ENCODE data around the gene STAP2. TPM values are rescaled to one million over a fixed set of nuclear protein-coding genes. Genes with fewer than 3 reads are reported as not detected.
A peak's percentile ranks its signal among the peaks of the same experiment; 100 is the strongest.
"Not testable (repeated sequence)": the region's sequence is repeated elsewhere in the genome, so short reads cannot be mapped to it uniquely, and the experiment has no call there.

STAP2 gene
- total RNA-seq, 2 experiments from 2014 or later, result 8.8 to 9.6 TPM

DNA sequence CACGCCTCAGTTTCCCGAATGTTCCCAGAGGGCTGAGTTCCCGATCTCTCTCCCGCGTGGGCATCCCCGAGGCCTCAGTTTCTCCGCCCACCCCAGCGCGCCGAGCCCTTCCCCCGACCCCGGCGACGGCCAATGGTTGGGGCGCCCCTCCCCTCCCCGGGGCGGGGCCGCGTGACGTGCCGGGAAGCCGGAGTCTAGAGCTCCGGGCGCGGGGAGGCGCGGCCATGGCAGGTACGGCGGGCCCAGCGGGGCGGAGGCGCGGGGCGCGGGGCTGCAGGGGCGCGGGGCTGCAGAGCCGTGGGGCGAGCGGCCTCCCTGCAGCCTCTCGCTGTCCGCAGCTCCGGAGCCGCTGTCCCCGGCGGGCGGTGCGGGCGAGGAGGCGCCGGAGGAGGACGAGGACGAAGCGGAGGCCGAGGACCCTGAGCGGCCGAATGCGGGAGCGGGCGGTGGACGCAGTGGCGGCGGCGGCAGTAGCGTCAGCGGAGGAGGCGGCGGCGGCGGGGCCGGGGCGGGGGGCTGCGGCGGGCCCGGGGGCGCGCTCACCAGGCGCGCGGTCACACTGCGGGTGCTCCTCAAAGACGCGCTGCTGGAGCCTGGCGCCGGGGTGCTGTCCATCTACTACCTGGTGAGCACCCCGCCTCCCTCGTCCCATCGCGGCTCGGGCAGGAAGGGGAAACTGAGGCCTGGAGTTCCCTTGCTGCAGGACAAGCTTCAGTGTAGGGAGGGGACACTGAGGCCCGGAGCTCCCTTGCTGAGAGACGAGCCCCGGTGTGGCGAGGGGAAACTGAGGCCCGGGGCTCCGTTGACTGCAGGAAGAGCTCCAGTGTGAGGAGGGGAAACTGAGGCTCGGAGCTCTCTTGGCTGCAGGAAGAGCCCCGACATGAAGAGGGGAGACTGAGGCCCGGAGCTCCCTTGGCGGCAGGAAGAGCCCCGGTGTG lies 5.0 kb upstream of the STAP2 start, which contains the start of gene MPND:
MPND (plus strand) TSS at position 193 of the 938 bp plus-strand sequence; CDS start at position 225, 32 bp downstream.
- H3K4me1 Mint-ChIP-seq, result peaks cover 25% of the 10 kb centered on the region

GRCh38 chr19:4342615-4343369 lies 4.2 kb upstream of the STAP2 start:
- Mint-ChIP-seq H3K4me1 (peaks cover 32% of the 10 kb centered on the region), H3K27me3 (no peaks in the 10 kb centered on the region), H3K9me3 (ENCODE audit: low read depth) (no peaks in the 10 kb centered on the region), H3K36me3 (peaks cover 11% of the 10 kb centered on the region), H3K27ac (peak overlapping the region; percentile 92), H3K4me3 (peak overlapping the region; percentile 85)
- DNase-seq (peak; percentile 97), ATAC-seq (peak; percentile 89)
- CTCF ChIA-PET, result interaction anchor here (0.8 to 3.7 kb wide), 27 partner anchors 9 to 355 kb away, joined by 3 to 53 read pairs (median 4); partner anchors contain the start of genes CHAF1A, SH3GL1, TMIGD2 and YJU2

More for the DNA sequence above, 5.0 kb upstream of the STAP2 start, which contains the start of gene MPND:
- CTCF ChIA-PET, result interaction anchor here (0.9 to 3.7 kb wide), 24 partner anchors 9 to 356 kb away, joined by 3 to 53 read pairs (median 4); partner anchors contain the start of genes CHAF1A, SH3GL1, TMIGD2 and YJU2
- Mint-ChIP-seq H3K27me3 (no peaks in the 10 kb centered on the region), H3K9me3 (ENCODE audit: low read depth) (no peaks in the 10 kb centered on the region), H3K27ac (peak within 1 kb of the TSS; percentile 92), H3K4me3 (peak within 1 kb of the TSS; percentile 85), H3K36me3 (peaks cover 11% of the 10 kb centered on the region)
- peak; percentile 76 for ATAC-seq
- peak; percentile 94 for DNase-seq

DNA sequence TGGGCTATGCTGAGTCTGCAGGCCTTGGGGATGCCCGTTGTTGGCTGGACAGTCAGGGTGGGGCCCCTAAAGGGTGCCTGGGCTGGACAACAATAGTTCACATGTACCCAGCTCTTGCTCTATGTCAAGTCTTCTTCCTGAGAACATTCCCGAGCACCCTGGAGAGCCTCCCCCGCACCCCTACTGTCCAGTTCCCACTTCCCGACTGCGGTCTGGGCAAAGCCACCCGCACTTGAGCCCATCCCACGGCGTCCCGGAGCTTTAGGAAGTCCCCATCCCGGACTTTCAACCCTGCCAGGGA lies 3.6 kb upstream of the STAP2 start:
- Mint-ChIP-seq H3K4me3 (peak overlapping the region; percentile 85), H3K27ac (peak overlapping the region; percentile 92), H3K4me1 (peaks cover 32% of the 10 kb centered on the region), H3K36me3 (peaks cover 11% of the 10 kb centered on the region), H3K9me3 (ENCODE audit: low read depth) (no peaks in the 10 kb centered on the region), H3K27me3 (no peaks in the 10 kb centered on the region)
- DNase-seq, result no peak
- CTCF ChIA-PET, result interaction anchor here (0.8 to 3.7 kb wide), 17 partner anchors 8 to 233 kb away, joined by 3 to 53 read pairs (median 6); partner anchors contain the start of genes CHAF1A, SH3GL1, TMIGD2 and YJU2
- no peak for ATAC-seq

- Mint-ChIP-seq H3K36me3 (peaks cover 3% of the 10 kb centered on the region), H3K27me3 (no peaks in the 10 kb centered on the region), H3K4me3 (peak overlapping the region; percentile 87), H3K4me1 (peaks cover 23% of the 10 kb centered on the region), H3K27ac (peak overlapping the region; percentile 83), H3K9me3 (ENCODE audit: low read depth) (peaks cover 3% of the 10 kb centered on the region)
- DNase-seq, result no peak
- ATAC-seq, result no peak
- CTCF ChIA-PET, result interaction anchor here (0.6 to 2.7 kb wide), 4 partner anchors 15 to 473 kb away, joined by 3 to 15 read pairs (median 6); partner anchors contain the start of gene FSD1
These were observed 654 bp downstream of the STAP2 start for GRCh38 chr19:4337906-4338440.

DNA sequence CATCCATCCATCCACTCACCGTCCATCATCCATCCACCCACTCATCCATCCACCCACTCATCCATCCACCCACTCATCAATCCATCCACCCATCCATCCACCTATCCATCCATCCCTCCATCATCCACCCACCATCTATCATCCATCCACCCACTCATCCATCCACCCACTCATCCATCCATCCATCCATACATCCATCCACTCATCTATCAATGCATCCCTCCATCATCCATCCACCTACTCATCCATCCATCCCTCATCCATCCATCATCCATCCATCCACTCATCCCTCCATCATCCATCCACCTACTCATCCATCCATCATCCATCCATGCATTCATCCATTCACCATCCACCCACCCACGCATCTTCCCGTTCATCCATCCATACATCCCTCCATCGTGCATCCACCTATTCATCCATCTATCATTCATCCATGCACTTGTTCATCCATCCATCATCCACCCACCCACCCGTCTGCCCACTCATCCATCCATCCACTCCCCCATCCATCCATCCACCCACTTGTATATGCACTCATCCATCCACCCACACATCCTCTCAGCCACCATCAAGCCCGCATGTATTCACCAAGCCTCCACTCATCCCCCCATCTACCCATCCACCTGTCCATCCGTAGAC lies 3.6 kb downstream of the STAP2 start:
- H3K4me1 Mint-ChIP-seq, result peaks cover 15% of the 10 kb centered on the region
- H3K36me3 Mint-ChIP-seq, result peaks cover 3% of the 10 kb centered on the region
- H3K27ac Mint-ChIP-seq, result no peak overlapping the region
- H3K4me3 Mint-ChIP-seq, result no peak overlapping the region
- ATAC-seq, result no peak
- no peaks in the 10 kb centered on the region for H3K27me3 Mint-ChIP-seq
- peaks cover 3% of the 10 kb centered on the region for H3K9me3 Mint-ChIP-seq (ENCODE audit: low read depth)
- CTCF ChIA-PET, result interaction anchor here (1.0 kb wide), 1 partner anchor 17 kb away, joined by 3 read pairs; no protein-coding TSS in a partner anchor
- DNase-seq, result no peak

- ATAC-seq (no peak), DNase-seq (no peak)
- Mint-ChIP-seq H3K27me3 (peaks cover 8% of the 10 kb centered on the region), H3K4me3 (no peak overlapping the region), H3K4me1 (peaks cover 28% of the 10 kb centered on the region), H3K36me3 (peaks cover 2% of the 10 kb centered on the region), H3K9me3 (ENCODE audit: low read depth) (no peaks in the 10 kb centered on the region), H3K27ac (no peak overlapping the region)
- CTCF ChIA-PET, result no interaction called here
These were observed 8.8 kb downstream of the STAP2 start for GRCh38 chr19:4329858-4330257.

- Mint-ChIP-seq H3K4me3 (peak overlapping the region; percentile 85), H3K4me1 (peaks cover 28% of the 10 kb centered on the region), H3K27ac (peak overlapping the region; percentile 87)
- DNase-seq, result peak; percentile 55
- H3K9me3 Mint-ChIP-seq (ENCODE audit: low read depth); H3K27me3 Mint-ChIP-seq; ATAC-seq; H3K36me3 Mint-ChIP-seq; CTCF ChIA-PET: not testable (repeated sequence)
These were observed 9.5 kb downstream of the STAP2 start for GRCh38 chr19:4328991-4329681.

- CTCF ChIA-PET, result interaction anchor here (0.9 to 1.3 kb wide), 4 partner anchors 15 to 74 kb away, joined by 3 to 6 read pairs (median 4); partner anchors contain the start of genes CHAF1A and MPND
- peaks cover 8% of the 10 kb centered on the region for H3K27me3 Mint-ChIP-seq
- peaks cover 2% of the 10 kb centered on the region for H3K36me3 Mint-ChIP-seq
- H3K4me1 Mint-ChIP-seq, result peaks cover 28% of the 10 kb centered on the region
- H3K27ac Mint-ChIP-seq, result peak overlapping the region; percentile 87
- ATAC-seq (peak; percentile 85), DNase-seq (peak; percentile 98)
- H3K9me3 Mint-ChIP-seq (ENCODE audit: low read depth), result no peaks in the 10 kb centered on the region
- peak overlapping the region; percentile 85 for H3K4me3 Mint-ChIP-seq
These were observed 10.2 kb downstream of the STAP2 start for GRCh38 chr19:4328243-4328990.

DNA sequence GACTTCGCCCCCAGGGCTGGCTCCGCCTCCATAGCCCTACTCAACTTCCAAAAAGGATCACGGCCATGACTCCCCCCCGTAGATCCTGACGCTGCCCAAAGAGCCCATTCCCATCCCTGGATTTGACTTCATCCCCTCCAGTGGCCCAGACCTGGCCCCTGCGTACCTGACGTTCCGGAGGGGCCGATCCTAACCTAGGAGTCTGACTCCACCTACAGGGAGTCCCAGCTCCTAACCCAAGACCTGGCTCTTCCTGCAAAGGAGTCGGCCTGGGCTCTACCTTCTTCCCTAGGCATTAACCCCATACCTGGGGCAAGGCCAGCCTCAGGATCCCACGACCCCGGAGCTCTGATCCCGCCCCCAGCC lies 10.8 kb downstream of the STAP2 start:
- ATAC-seq, result peak; percentile 13
- Mint-ChIP-seq H3K4me1 (peaks cover 28% of the 10 kb centered on the region), H3K27me3 (peaks cover 8% of the 10 kb centered on the region), H3K4me3 (peak overlapping the region; percentile 85), H3K9me3 (ENCODE audit: low read depth) (no peaks in the 10 kb centered on the region), H3K27ac (peak overlapping the region; percentile 74), H3K36me3 (peaks cover 2% of the 10 kb centered on the region)
- CTCF ChIA-PET, result interaction anchor here (0.9 to 1.3 kb wide), 4 partner anchors 15 to 74 kb away, joined by 3 to 6 read pairs (median 4); partner anchors contain the start of genes CHAF1A and MPND
- no peak for DNase-seq

DNA sequence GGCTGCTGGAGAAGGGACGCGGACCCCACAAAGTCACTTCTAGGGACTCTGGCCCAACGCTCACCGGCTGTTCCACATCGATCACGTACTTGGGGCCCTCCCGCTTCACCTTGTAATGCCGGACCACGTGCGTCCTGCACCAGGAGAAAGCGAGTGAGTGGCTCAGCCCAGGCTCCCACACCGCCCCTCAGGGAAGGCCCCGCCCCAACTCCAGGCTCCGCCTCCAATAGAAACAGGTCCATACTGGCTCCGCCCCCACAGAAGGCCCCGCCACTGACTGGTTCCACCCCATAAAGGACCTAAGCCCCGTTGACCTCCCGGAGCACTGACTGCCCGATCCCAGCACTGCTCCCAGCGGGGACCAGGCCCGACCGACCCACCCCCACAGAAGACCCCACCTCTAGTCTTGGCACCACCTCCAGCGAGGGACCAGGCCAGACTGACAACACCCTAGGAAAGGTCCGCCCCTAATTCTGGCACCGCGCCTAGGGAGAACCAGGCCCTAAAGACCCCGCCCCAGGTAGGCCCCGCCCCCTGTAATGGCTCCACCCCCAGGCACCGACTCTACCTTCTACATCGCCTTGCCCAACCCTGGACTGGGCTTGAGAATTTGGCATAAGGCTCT lies 11.3 kb downstream of the STAP2 start:
- CTCF ChIA-PET, result interaction anchor here (0.9 to 1.3 kb wide), 4 partner anchors 16 to 75 kb away, joined by 3 to 6 read pairs (median 4); partner anchors contain the start of genes CHAF1A and MPND
- Mint-ChIP-seq H3K27ac (peak overlapping the region; percentile 74), H3K4me1 (peaks cover 28% of the 10 kb centered on the region)

GRCh38 chr19:4326837-4327251 lies 11.8 kb downstream of the STAP2 start:
- peak; percentile 48 for DNase-seq
- no peaks in the 10 kb centered on the region for H3K9me3 Mint-ChIP-seq (ENCODE audit: low read depth)
- CTCF ChIA-PET, result no interaction called here
- peaks cover 2% of the 10 kb centered on the region for H3K36me3 Mint-ChIP-seq
- no peak for ATAC-seq
- H3K27ac Mint-ChIP-seq, result no peak overlapping the region
- H3K27me3 Mint-ChIP-seq, result peaks cover 8% of the 10 kb centered on the region
- H3K4me1 Mint-ChIP-seq, result peaks cover 28% of the 10 kb centered on the region
- peak overlapping the region; percentile 85 for H3K4me3 Mint-ChIP-seq

More for the DNA sequence above, 11.3 kb downstream of the STAP2 start:
- H3K36me3 Mint-ChIP-seq, result peaks cover 2% of the 10 kb centered on the region
- H3K4me3 Mint-ChIP-seq, result peak overlapping the region; percentile 85
- no peaks in the 10 kb centered on the region for H3K9me3 Mint-ChIP-seq (ENCODE audit: low read depth)
- ATAC-seq, result peak; percentile 48
- DNase-seq, result peak; percentile 89
- H3K27me3 Mint-ChIP-seq, result peaks cover 8% of the 10 kb centered on the region
